Fibroblast of lung (primary cell): ENCODE data around the gene RTN4RL2. TPM values are rescaled to one million over a fixed set of nuclear protein-coding genes. Genes with fewer than 3 reads are reported as not detected.

Experiments used
- DNase-seq, 2 donors: peaks; one replicate each; pipeline versions ENCODE4 v3.0.0 to v3.0.0-alpha.2; 2010; ENCODE audit warnings: low read depth in 2 of 2
- H2AFZ ChIP-seq: 2 replicates; pipeline ENCODE4 v1.5.1; 2012; ENCODE audit warnings: low read length, control low read depth, inconsistent platforms
- H3K27ac ChIP-seq: 2 replicates; pipeline ENCODE4 v1.5.1; 2011; ENCODE audit warnings: low read length, control low read depth; ENCODE audit not compliant: insufficient read depth
- H3K27me3 ChIP-seq: 2 replicates; pipeline ENCODE4 v1.5.1; 2011; ENCODE audit warnings: mild to moderate bottlenecking, low read length; ENCODE audit not compliant: control insufficient read depth, insufficient read depth
- H3K36me3 ChIP-seq: 2 replicates; pipeline ENCODE4 v1.5.1; 2011; ENCODE audit warnings: low read length; ENCODE audit not compliant: control insufficient read depth, insufficient read depth
- H3K4me1 ChIP-seq: 2 replicates; pipeline ENCODE4 v1.5.1; 2011; ENCODE audit warnings: low read length; ENCODE audit not compliant: control insufficient read depth, insufficient read depth; ENCODE audit errors: extremely low read depth
- H3K4me2 ChIP-seq: 2 replicates; pipeline ENCODE4 v1.5.1; 2011; ENCODE audit warnings: low read length, control low read depth; ENCODE audit not compliant: insufficient read depth; ENCODE audit errors: extremely low read depth
- H3K4me3 ChIP-seq, 4 experiments: fragments of 200-600 bp in 1 of 4; sonication (generic) in 1 of 4; replicated peaks in 1 of 4; 2 replicates each; pipeline ENCODE4 v1.5.1; 2011 to 2016; ENCODE audit warnings: low read length in 4 of 4, low read depth in 3 of 4, mild to moderate bottlenecking in 3 of 4, control low read depth in 2 of 4, inconsistent platforms in 1 of 4, mixed read lengths in 1 of 4; ENCODE audit not compliant: insufficient read depth in 1 of 4; ENCODE audit errors: control extremely low read depth in 1 of 4
- H3K79me2 ChIP-seq: 2 replicates; pipeline ENCODE4 v1.5.1; 2012; ENCODE audit warnings: mild to moderate bottlenecking, low read length, inconsistent platforms; ENCODE audit not compliant: control insufficient read depth, insufficient read depth
- H3K9ac ChIP-seq: 2 replicates; pipeline ENCODE4 v1.5.1; 2011; ENCODE audit warnings: mild to moderate bottlenecking, low read length, control low read depth; ENCODE audit not compliant: insufficient read depth
- H3K9me3 ChIP-seq: 2 replicates; pipeline ENCODE4 v1.5.1; 2012; ENCODE audit warnings: low read depth, low read length; ENCODE audit not compliant: control insufficient read depth, insufficient read depth
- H4K20me1 ChIP-seq: 2 replicates; pipeline ENCODE4 v1.5.1; 2011; ENCODE audit warnings: low read length; ENCODE audit not compliant: control insufficient read depth, insufficient read depth; ENCODE audit errors: extremely low read depth
- CTCF ChIP-seq, 2 donors: IDR thresholded peaks in 1 of 2; conservative IDR thresholded peaks in 1 of 2; 1 replicate in 1 of 2; 2 replicates in 1 of 2; pipeline ENCODE4 v1.5.1; 2011 to 2012; ENCODE audit warnings: low read length in 2 of 2, control low read depth in 1 of 2, inconsistent platforms in 1 of 2, low read depth in 1 of 2, mild to moderate bottlenecking in 1 of 2
- EZH2 ChIP-seq: IDR thresholded peaks from 2 replicates; pipeline ENCODE4 v1.5.1; 2012; ENCODE audit warnings: low read length, control low read depth, mild to moderate bottlenecking; ENCODE audit errors: missing control alignments
- polyA plus RNA-seq, 2 donors: library from polyadenylated mRNA; depleted of rRNA in 1 of 2; stranded (reverse) in 1 of 2; unstranded in 1 of 2; fragments of >200 nt; gene quantifications; 2 replicates each; pipeline ENCODE4 v1.2.1, GENCODE V29; 2011 to 2012; ENCODE audit warnings: missing spikeins in 1 of 2
- total RNA-seq: library from RNA; depleted of rRNA; stranded (reverse); fragments of >200 nt; gene quantifications from 2 replicates; pipeline ENCODE4 v1.2.1, GENCODE V29; 2014

The RTN4RL2 gene
- total and polyA plus RNA-seq, 2 donors (not counting 1 experiment from before 2014, with no cell fraction given): 0.17 to 0.27 TPM

- Histone ChIP-seq H3K4me3 (no peak overlapping the region), H3K79me2 (no peaks in the 10 kb centered on the region), H3K4me1 (no peaks in the 10 kb centered on the region), H3K36me3 (no peaks in the 10 kb centered on the region), H3K9me3 (no peaks in the 10 kb centered on the region), H2AFZ (no peak overlapping the region), H3K9ac (no peak overlapping the region), H3K27me3 (peaks cover 3% of the 10 kb centered on the region), H3K27ac (no peak overlapping the region), H3K4me2 (no peak overlapping the region), H4K20me1 (no peaks in the 10 kb centered on the region)
- no peak for DNase-seq
- TF ChIP-seq CTCF (conservative IDR thresholded peaks at IDR 0.05 in 1 of 2, IDR thresholded peaks at IDR 0.05 in 1 of 2; ENCODE audit: low read depth in 1 of 2, low read length in 2 of 2) (no peak), EZH2 (no peak)
These were observed 14.3 kb upstream of the RTN4RL2 start for GRCh38 chr11:57446055-57446454.

GRCh38 chr11:57453543-57454177 lies 6.7 kb upstream of the RTN4RL2 start:
- TF ChIP-seq CTCF (conservative IDR thresholded peaks at IDR 0.05 in 1 of 2, IDR thresholded peaks at IDR 0.05 in 1 of 2; ENCODE audit: low read depth in 1 of 2, low read length in 2 of 2) (no peak), EZH2 (no peak)
- no peaks in the 10 kb centered on the region for H3K9me3 ChIP-seq
- no peak overlapping the region for H2AFZ ChIP-seq
- H4K20me1 ChIP-seq: no peaks in the 10 kb centered on the region
- H3K4me1 ChIP-seq: no peaks in the 10 kb centered on the region
- no peak for DNase-seq
- H3K4me3 ChIP-seq: no peak overlapping the region
- no peak overlapping the region for H3K27ac ChIP-seq
- H3K79me2 ChIP-seq: no peaks in the 10 kb centered on the region
- peaks cover 4% of the 10 kb centered on the region for H3K27me3 ChIP-seq
- H3K36me3 ChIP-seq: no peaks in the 10 kb centered on the region
- H3K9ac ChIP-seq: no peak overlapping the region
- H3K4me2 ChIP-seq: no peak overlapping the region

GRCh38 chr11:57456960-57457642 lies 3.2 kb upstream of the RTN4RL2 start:
- H3K4me1 ChIP-seq: no peaks in the 10 kb centered on the region
- no peak overlapping the region for H3K9ac ChIP-seq
- no peaks in the 10 kb centered on the region for H3K36me3 ChIP-seq
- H3K9me3 ChIP-seq: no peaks in the 10 kb centered on the region
- peak; percentile 60 to 87 for DNase-seq
- H2AFZ ChIP-seq: no peak overlapping the region
- no peaks in the 10 kb centered on the region for H4K20me1 ChIP-seq
- no peak for TF ChIP-seq EZH2
- peak; percentile 94 to 97 for TF ChIP-seq CTCF (conservative IDR thresholded peaks at IDR 0.05 in 1 of 2, IDR thresholded peaks at IDR 0.05 in 1 of 2; ENCODE audit: low read depth in 1 of 2, low read length in 2 of 2)
- peaks cover 18% of the 10 kb centered on the region for H3K27me3 ChIP-seq
- H3K4me3 ChIP-seq: no peak overlapping the region
- H3K4me2 ChIP-seq: peak overlapping the region; percentile 56
- no peaks in the 10 kb centered on the region for H3K79me2 ChIP-seq
- H3K27ac ChIP-seq: no peak overlapping the region
